Effector memory CD4-positive, alpha-beta T cell (primary cell): ENCODE results near the gene PET100.

ENCODE experiments used
- DNase-seq, 3 donors: peaks; one replicate each; pipeline ENCODE4 v3.0.0-alpha.2; 2020
- H3K27ac ChIP-seq: 2 replicates; pipeline ENCODE4 v1.7.0; 2013; ENCODE audit warnings: mild to moderate bottlenecking, low read length, moderate library complexity; ENCODE audit not compliant: insufficient read depth, poor library complexity, severe bottlenecking
- H3K27me3 ChIP-seq: replicated peaks from 2 replicates; pipeline ENCODE4 v1.7.0; 2013; ENCODE audit warnings: mild to moderate bottlenecking, low read length; ENCODE audit not compliant: insufficient read depth, control insufficient read depth, poor library complexity, severe bottlenecking
- H3K36me3 ChIP-seq: 2 replicates; pipeline ENCODE4 v1.7.0; 2013; ENCODE audit warnings: mild to moderate bottlenecking, low read length, moderate library complexity; ENCODE audit not compliant: control insufficient read depth, insufficient read depth
- H3K4me1 ChIP-seq: 2 replicates; pipeline ENCODE4 v1.7.0; 2013; ENCODE audit warnings: low read length, mild to moderate bottlenecking; ENCODE audit not compliant: control insufficient read depth, insufficient read depth, poor library complexity, severe bottlenecking
- H3K4me3 ChIP-seq: 2 replicates; pipeline ENCODE4 v1.7.0; 2013; ENCODE audit warnings: low read length, low read depth, mild to moderate bottlenecking; ENCODE audit not compliant: insufficient read depth, poor library complexity, severe bottlenecking
- H3K9me3 ChIP-seq: 2 replicates; pipeline ENCODE4 v1.7.0; 2013; ENCODE audit warnings: mild to moderate bottlenecking, low read length, moderate library complexity; ENCODE audit not compliant: control insufficient read depth

PET100 gene

DNA sequence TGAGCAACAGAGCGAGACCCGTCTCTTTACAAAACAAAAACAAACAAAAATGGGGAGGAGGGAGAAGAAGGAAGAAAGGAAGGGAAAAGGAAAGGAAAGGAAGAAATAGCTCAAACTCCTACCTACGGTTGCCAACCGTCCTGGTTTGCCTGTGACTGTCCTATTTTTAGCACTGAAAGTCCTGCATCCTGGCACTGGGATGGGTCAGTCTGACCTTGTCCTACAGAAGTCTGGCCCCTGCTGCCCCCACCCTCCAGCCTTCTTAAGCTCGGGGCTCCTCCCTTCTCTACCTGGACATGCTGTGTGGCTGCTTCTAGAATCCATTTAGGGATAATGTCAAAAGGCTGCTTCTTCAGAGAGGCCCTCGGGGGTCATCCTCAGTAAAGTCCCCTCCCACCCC is 6.1 kb downstream of the PET100 start:
- DNase-seq = no peak
- peaks cover 10% of the 10 kb centered on the region for H3K36me3 ChIP-seq
- H3K4me1 ChIP-seq = peaks cover 20% of the 10 kb centered on the region
- no peak overlapping the region for H3K4me3 ChIP-seq
- no peaks in the 10 kb centered on the region for H3K9me3 ChIP-seq
- no peak overlapping the region for H3K27ac ChIP-seq
- no peaks in the 10 kb centered on the region for H3K27me3 ChIP-seq

DNA sequence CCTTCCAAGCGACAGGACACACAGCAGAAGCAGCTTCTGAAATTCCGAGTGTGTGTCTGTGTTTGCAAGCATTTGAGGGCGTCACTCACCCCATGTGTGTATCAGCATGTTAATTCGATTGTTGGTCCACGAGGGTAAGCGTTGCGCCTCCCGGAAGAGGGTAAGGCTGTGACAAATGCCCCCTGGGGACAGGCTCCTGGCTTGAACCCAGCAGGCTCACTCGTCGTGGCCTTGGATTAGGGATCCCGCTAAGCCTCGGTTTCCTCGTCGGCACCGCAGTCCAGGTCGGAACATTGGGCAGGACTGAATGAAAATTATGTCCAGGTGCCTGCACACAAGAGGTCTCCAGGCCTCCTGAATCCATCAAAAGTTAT is 6.7 kb downstream of the PET100 start:
- peaks cover 18% of the 10 kb centered on the region for H3K4me1 ChIP-seq
- DNase-seq = no peak
- H3K4me3 ChIP-seq = peak overlapping the region; percentile 2
- peak overlapping the region; percentile 81 for H3K27ac ChIP-seq
- peaks cover 12% of the 10 kb centered on the region for H3K36me3 ChIP-seq
- no peaks in the 10 kb centered on the region for H3K9me3 ChIP-seq
- no peaks in the 10 kb centered on the region for H3K27me3 ChIP-seq

DNA sequence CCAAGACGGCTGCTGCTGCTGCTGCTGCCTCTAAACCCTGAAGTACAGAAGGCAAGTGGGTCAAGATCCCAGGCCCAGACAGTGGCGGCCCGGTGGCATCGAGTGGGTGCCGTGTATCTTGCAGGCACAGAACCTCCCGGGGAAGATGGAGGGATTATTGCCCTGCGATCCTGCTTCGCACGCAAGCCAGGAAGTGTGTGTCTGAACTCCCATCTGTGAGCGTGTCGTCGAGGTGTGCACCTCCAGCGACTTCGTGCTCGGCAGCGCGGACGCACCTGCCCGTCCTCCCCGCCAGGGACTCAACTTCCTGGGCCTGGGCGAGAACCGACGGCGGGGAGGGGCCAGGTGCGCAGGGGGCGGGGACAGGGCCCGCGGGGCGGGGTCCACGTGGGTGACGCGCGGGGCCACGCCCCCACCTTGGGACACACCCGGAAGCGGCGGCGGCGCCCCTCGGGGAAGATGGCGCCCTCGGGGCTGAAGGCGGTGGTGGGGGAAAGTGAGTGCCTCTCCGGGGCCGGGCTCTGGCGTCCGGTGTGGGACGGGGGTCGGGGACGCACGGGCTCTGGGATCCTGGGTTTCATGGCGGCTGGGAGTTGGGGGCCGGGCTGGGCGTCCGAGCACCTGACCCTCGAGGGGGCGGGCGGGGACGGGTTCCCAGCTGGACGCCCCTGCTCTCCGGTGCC is 7.2 kb downstream of the PET100 start, which contains the start of gene STXBP2:
Gene STXBP2 (plus strand): TSS at position 420 of the 683 bp plus-strand sequence. CDS start 40 bp downstream, at position 460.
- Histone ChIP-seq H3K27ac (peak within 1 kb of the TSS; percentile 81), H3K36me3 (peaks cover 13% of the 10 kb centered on the region), H3K27me3 (no peaks in the 10 kb centered on the region), H3K4me1 (peaks cover 18% of the 10 kb centered on the region), H3K4me3 (peak within 1 kb of the TSS; percentile 65), H3K9me3 (no peaks in the 10 kb centered on the region)
- peak; percentile 91 to 94 (median 91) for DNase-seq

DNA sequence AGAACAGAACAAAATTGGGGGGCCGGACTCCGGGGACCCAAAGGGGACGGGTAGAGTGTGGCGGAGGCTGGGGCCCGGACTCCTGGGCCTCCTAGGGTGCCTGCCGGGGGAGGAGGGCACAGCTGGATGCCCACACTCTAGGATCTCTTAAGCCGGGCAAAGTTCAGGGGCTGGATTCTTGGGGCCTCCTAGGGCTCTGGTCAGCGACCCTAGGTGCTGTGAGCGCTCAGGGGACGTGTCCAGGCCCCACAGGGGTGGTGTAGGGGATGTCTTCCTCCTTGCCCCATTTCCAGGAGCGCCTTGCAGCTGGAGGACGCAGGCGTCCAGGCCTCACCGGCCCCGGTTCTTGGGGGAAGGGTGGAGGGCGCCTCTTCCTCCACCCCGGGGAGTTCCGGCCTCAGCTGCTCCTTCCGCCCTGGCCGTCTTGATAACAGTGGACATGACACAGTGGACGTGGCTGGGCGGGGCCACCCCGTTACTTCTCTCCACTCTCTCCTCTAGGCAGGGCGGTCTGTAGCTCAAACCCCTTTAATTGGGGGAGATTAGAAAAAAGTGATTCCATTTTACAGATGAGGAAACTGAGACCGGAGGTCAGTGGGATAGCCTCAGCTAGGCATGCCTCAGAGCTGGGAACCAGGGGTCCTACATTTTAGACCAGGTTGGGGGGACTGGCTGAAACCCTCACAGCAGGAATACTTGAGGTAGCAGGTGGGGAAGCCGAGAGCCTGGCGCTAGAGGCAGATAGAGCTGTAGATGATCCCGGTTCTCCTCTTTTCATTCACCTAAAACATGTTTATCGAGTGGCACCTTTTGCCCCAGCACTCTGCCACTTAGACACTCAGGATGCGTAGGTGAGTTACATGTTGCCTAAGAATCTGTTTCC is 8.0 kb downstream of the PET100 start:
- peak overlapping the region; percentile 65 for H3K4me3 ChIP-seq
- DNase-seq = no peak

DNA sequence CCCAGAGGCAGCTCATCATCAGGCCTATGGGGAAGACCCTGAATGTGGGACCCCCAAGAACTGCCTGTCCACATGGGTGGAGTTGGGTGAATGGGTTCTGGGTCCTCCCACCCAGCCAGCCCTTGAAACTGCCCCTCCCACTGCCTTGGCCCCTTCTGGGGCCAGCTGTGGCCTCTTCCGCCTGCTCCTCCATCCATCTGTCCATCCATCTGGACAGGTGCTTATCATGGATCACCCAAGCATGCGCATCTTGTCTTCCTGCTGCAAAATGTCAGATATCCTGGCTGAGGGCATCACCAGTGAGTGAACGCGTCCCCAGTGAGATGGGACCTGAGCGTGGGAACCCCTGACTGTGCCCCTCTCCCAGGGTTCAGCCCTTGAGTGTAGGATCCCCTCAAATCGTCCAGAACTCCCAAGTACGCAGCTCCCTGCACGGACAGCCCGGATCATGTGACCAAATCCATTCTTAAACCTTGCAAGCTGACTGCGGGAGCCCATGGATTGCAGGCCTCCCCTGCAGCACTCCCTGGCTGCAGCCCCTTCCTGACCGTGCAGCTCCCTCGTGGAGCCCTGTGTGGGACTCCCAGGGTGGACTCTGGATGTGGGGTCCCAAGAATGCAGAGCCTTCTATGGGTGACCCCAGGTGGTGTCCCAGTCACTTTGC is 9.3 kb downstream of the PET100 start:
- Histone ChIP-seq H3K9me3 (no peaks in the 10 kb centered on the region), H3K4me3 (no peak overlapping the region), H3K4me1 (peaks cover 18% of the 10 kb centered on the region), H3K27me3 (no peaks in the 10 kb centered on the region), H3K27ac (no peak overlapping the region), H3K36me3 (peaks cover 16% of the 10 kb centered on the region)
- no peak for DNase-seq

More for the DNA sequence above, 8.0 kb downstream of the PET100 start:
- Histone ChIP-seq H3K9me3 (no peaks in the 10 kb centered on the region), H3K4me1 (peaks cover 18% of the 10 kb centered on the region), H3K36me3 (peaks cover 14% of the 10 kb centered on the region), H3K27ac (peak overlapping the region; percentile 81), H3K27me3 (no peaks in the 10 kb centered on the region)

DNA sequence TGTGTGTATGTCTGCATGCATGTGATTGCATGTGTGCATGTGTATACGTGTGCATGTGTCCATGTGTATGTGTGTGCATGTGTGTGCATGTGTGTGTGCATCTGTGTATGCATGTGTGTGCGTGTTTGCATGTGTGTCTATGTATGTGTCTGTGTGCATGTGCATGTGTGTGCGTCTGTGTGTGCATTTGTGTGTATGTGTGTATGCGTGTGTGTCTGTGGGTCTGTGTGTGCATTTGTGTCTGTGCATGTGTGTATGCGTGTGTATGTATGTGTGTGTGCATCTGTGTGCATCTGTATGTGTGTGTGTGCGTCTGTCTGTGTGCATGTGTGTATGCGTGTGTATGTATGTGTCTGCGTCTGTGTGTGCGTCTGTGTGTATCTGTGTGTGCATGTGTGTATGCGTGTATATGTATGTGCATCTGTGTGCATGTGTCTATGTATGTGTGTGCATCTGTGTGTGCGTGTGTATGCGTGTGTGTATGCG is 10.3 kb downstream of the PET100 start:
- Histone ChIP-seq H3K4me3 (no peak overlapping the region), H3K36me3 (peaks cover 20% of the 10 kb centered on the region), H3K27me3 (no peaks in the 10 kb centered on the region), H3K4me1 (peaks cover 18% of the 10 kb centered on the region), H3K27ac (no peak overlapping the region), H3K9me3 (no peaks in the 10 kb centered on the region)
- DNase-seq = no peak

DNA sequence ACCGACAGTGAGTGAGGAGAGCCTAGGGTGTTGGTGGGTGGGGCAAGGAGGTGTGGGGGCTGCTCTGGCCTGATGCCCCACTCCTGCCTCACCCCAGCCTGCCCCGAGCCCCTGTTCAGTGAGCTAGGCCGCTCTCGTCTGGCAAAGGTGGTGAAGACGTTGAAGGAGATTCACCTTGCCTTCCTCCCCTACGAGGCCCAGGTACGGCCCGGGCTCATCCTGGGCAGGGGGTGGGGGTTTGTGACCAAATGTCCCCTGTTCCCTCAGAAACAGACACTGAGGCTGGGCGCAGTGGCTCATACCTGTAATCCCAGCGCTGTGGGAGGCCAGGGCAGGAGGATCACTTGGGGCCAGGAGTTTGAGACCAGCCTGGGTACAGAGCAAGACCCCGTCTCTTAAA is 11.2 kb downstream of the PET100 start:
- Histone ChIP-seq H3K9me3 (no peaks in the 10 kb centered on the region), H3K27me3 (no peaks in the 10 kb centered on the region), H3K4me1 (peaks cover 18% of the 10 kb centered on the region), H3K27ac (no peak overlapping the region), H3K4me3 (no peak overlapping the region), H3K36me3 (peaks cover 23% of the 10 kb centered on the region)
- DNase-seq = no peak

DNA sequence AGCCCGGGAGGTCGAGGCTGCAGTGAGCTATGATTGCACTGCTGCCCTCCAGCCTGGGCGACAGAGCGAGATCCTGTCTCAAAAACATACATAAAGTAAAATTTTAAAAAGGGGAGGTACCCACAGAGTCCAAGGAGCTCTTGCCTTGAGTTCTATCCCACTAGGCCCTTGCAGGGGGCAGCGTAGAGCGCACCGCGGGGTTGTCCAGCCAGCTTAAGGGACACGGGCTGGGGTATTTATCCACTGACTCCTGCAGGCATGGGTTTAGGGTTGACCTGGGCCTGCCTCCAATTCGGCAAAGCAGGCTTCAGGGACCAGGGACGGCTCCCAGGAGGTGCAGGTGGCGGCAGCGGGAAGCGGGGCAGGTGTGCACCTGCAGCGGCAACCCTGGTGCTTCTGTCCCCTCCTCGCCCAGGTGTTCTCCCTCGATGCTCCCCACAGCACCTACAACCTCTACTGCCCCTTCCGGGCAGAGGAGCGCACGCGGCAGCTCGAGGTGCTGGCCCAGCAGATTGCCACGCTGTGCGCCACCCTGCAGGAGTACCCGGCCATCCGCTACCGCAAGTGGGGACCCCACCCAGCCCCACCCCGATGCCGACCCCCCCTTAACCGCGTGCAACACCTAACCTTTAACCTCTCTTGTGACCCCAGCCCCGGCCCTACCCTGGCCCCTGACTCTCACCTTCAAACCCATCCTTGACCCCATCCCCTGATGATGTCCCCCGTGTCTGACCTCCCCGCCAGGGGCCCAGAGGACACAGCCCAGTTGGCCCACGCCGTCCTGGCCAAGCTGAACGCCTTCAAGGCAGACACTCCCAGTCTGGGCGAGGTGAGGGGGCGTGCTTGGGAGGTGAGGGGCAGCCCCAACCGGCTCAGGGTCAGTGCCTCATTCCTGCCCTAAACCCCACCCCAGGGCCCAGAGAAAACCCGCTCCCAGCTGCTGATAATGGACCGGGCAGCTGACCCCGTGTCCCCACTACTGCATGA is 12.0 kb downstream of the PET100 start:
- Histone ChIP-seq H3K4me1 (peaks cover 14% of the 10 kb centered on the region), H3K36me3 (peaks cover 23% of the 10 kb centered on the region), H3K27ac (no peak overlapping the region), H3K9me3 (no peaks in the 10 kb centered on the region), H3K27me3 (no peaks in the 10 kb centered on the region), H3K4me3 (no peak overlapping the region)
- DNase-seq = no peak
